Parathyroid adenoma (tissue), 2 donors: Measurements from ENCODE around the gene EPHB2.

Source experiments
- H2AFZ ChIP-seq: fragments of 300-600 bp; sonication (generic); one replicate; pipeline ENCODE4 v1.7.0; 2017; ENCODE audit warnings: antibody characterized with exemption, mild to moderate bottlenecking
- H3K27ac ChIP-seq: fragments of 300-600 bp; sonication (generic); one replicate; pipeline ENCODE4 v1.7.0; 2017
- H3K27me3 ChIP-seq: fragments of 300-600 bp; sonication (generic); one replicate; pipeline ENCODE4 v1.7.0; 2017; ENCODE audit warnings: low read length; ENCODE audit not compliant: control insufficient read depth, insufficient read depth
- H3K36me3 ChIP-seq: fragments of 300-600 bp; sonication (generic); one replicate; pipeline ENCODE4 v1.7.0; 2017; ENCODE audit warnings: low read length; ENCODE audit not compliant: control insufficient read depth, insufficient read depth
- H3K4me1 ChIP-seq: fragments of 300-600 bp; sonication (generic); one replicate; pipeline ENCODE4 v1.7.0; 2017; ENCODE audit warnings: control low read depth
- H3K4me2 ChIP-seq: fragments of 300-600 bp; sonication (generic); one replicate; pipeline ENCODE4 v1.7.0; 2017; ENCODE audit warnings: low read length
- H3K4me3 ChIP-seq: fragments of 300-600 bp; sonication (generic); one replicate; pipeline ENCODE4 v1.7.0; 2017; ENCODE audit warnings: low read depth, low read length
- H3K79me2 ChIP-seq: fragments of 300-600 bp; sonication (generic); one replicate; pipeline ENCODE4 v1.7.0; 2017; ENCODE audit warnings: control low read depth
- H3K9ac ChIP-seq: fragments of 300-600 bp; sonication (generic); one replicate; pipeline ENCODE4 v1.7.0; 2017; ENCODE audit warnings: mild to moderate bottlenecking
- H3K9me3 ChIP-seq: fragments of 300-600 bp; sonication (generic); one replicate; pipeline ENCODE4 v1.7.0; 2017; ENCODE audit warnings: low read length; ENCODE audit not compliant: control insufficient read depth
- CTCF ChIP-seq: fragments of 300-600 bp; sonication (generic); IDR thresholded peaks from one replicate; pipeline ENCODE4 v1.7.0; 2017; ENCODE audit warnings: antibody characterized with exemption, mild to moderate bottlenecking
- donor health status: primary hyperparathyroidism.

EPHB2 gene

GRCh38 chr1:22836850-22837249 lies 126.2 kb downstream of the EPHB2 start:
- Histone ChIP-seq H3K27me3 (no peaks in the 10 kb centered on the region), H3K4me2 (no peak overlapping the region), H3K4me3 (no peak overlapping the region), H3K9me3 (no peaks in the 10 kb centered on the region), H3K9ac (no peak overlapping the region), H3K79me2 (no peaks in the 10 kb centered on the region), H2AFZ (no peak overlapping the region), H3K27ac (no peak overlapping the region), H3K4me1 (no peaks in the 10 kb centered on the region), H3K36me3 (no peaks in the 10 kb centered on the region)
- no peak for TF ChIP-seq CTCF

- H3K27ac ChIP-seq, result no peak overlapping the region
- H3K9ac ChIP-seq, result no peak overlapping the region
- H3K4me3 ChIP-seq, result no peak overlapping the region
- no peak overlapping the region for H3K4me2 ChIP-seq
- no peaks in the 10 kb centered on the region for H3K4me1 ChIP-seq
- H3K9me3 ChIP-seq, result no peaks in the 10 kb centered on the region
- H2AFZ ChIP-seq, result no peak overlapping the region
- no peaks in the 10 kb centered on the region for H3K27me3 ChIP-seq
- TF ChIP-seq CTCF, result no peak
- H3K79me2 ChIP-seq, result no peaks in the 10 kb centered on the region
- H3K36me3 ChIP-seq, result no peaks in the 10 kb centered on the region
Measured at GRCh38 chr1:22837332-22837731, 126.7 kb downstream of the EPHB2 start.

DNA sequence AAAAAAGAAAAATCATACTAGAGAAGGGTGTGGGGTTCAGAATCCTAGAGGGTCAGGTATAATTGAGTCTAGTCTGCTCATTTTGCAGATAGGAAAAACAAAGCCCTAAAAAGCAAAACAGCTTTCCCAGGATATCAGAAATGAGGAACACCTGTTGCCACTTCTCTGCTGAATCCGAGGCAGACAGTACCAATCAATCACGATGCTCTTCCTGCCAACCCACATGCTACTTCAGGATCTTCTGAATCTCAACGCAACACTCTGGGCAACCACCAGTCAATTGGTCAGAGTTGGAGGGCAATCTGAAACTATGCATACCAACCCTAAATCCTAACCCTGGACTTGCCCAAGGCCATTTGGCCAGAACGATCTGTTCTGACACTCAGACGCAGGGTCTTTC lies 128.3 kb downstream of the EPHB2 start:
- no peaks in the 10 kb centered on the region for H3K36me3 ChIP-seq
- H3K4me1 ChIP-seq, result no peaks in the 10 kb centered on the region
- H3K4me3 ChIP-seq, result no peak overlapping the region
- H3K27me3 ChIP-seq, result no peaks in the 10 kb centered on the region
- no peak overlapping the region for H3K4me2 ChIP-seq
- no peak for TF ChIP-seq CTCF
- H3K9me3 ChIP-seq, result no peaks in the 10 kb centered on the region
- no peak overlapping the region for H2AFZ ChIP-seq
- H3K79me2 ChIP-seq, result no peaks in the 10 kb centered on the region
- no peak overlapping the region for H3K9ac ChIP-seq
- H3K27ac ChIP-seq, result no peak overlapping the region

DNA sequence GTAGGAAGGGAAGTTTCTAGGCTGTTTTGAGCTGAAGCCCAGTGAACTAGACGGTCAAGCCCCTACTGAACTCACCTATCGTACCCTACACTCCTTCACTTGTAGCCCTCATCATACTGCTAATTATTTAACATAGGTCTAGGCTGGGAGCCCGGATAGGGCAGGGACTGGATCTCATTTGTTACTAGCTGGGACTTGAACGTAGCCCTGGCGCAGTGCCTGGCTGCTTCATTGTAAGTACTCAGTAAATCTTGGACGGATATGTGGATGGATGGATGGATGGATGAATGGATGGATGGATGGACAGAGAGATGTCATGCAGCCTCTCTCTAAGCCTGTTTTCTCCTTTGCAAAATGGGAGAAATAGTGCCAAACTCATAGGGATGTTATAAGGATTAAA lies 129.2 kb downstream of the EPHB2 start:
- Histone ChIP-seq H2AFZ (no peak overlapping the region), H3K9me3 (no peaks in the 10 kb centered on the region), H3K4me2 (no peak overlapping the region), H3K27me3 (no peaks in the 10 kb centered on the region), H3K9ac (no peak overlapping the region), H3K4me3 (no peak overlapping the region), H3K4me1 (no peaks in the 10 kb centered on the region), H3K27ac (no peak overlapping the region), H3K36me3 (no peaks in the 10 kb centered on the region), H3K79me2 (no peaks in the 10 kb centered on the region)
- no peak for TF ChIP-seq CTCF

DNA sequence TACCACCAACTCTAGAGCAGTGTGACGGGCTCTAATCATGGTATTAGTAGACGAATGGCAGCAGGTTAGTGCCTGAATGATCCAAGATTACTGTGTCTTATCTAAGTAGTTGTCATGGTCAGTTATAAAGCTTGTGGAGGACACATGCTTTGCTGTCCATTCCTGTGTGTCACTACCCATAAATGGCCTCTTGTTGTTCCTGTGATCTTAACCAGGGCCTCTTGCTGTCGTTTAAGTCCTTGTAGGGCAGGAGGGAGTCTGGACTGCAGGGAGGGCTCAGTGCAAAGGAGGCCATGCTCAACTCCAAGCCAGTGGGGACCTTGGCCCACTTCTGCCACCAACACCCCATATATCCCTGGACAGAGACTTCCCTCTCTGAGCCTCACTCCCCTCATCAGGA lies 130.5 kb downstream of the EPHB2 start:
- H3K9ac ChIP-seq, result no peak overlapping the region
- TF ChIP-seq CTCF, result no peak
- no peaks in the 10 kb centered on the region for H3K79me2 ChIP-seq
- H3K36me3 ChIP-seq, result no peaks in the 10 kb centered on the region
- H2AFZ ChIP-seq, result no peak overlapping the region
- H3K4me3 ChIP-seq, result no peak overlapping the region
- no peaks in the 10 kb centered on the region for H3K27me3 ChIP-seq
- no peak overlapping the region for H3K27ac ChIP-seq
- no peaks in the 10 kb centered on the region for H3K4me1 ChIP-seq
- no peaks in the 10 kb centered on the region for H3K9me3 ChIP-seq
- no peak overlapping the region for H3K4me2 ChIP-seq
